NCI-H2227 (cell line): ENCODE data around the gene MARCHF2.

Experiments
- DNase-seq: peaks from one replicate; lab custom pipeline; 2025; ENCODE audit not compliant: unreplicated experiment; lab: John Stamatoyannopoulos, UW

MARCHF2 gene

DNA sequence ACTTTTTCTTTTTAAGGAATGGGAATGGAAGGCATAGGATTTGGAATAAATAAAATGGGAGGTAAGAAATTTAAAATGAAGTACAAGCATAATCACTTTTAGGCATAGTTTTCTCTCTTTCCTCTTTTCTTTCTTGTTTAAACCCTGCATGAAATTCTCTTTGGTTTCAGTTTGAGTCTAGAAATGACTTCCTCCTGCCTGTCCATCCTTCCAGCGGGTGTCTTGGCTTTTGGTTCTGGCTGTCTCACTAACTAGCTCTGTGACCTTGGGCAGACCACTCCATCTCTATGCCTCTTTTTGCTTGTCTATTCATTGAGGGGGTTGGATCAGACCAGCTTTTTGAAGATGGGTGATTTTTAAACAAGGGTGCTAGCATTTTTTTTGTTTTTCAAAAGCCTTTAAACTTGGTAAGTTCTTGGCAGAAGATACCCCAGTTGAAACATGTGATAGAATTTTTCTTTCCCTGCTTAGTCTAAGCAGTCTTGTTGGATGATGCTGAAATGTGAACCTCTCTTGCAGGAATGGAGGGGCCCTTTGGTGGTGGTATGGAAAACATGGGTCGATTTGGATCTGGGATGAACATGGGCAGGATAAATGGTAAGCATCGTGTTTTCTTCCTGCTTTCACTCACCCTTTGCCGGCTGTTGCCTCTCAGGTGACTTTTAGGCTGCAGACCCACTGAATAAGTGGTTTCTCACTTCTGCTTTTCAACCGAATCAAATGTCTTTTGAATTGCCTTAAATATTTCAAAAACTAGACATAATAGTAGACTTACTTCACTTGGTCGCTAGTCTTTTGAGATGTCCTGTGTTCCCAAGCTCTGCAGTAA is 60.8 kb downstream of the MARCHF2 start:
- no peak for DNase-seq

DNA sequence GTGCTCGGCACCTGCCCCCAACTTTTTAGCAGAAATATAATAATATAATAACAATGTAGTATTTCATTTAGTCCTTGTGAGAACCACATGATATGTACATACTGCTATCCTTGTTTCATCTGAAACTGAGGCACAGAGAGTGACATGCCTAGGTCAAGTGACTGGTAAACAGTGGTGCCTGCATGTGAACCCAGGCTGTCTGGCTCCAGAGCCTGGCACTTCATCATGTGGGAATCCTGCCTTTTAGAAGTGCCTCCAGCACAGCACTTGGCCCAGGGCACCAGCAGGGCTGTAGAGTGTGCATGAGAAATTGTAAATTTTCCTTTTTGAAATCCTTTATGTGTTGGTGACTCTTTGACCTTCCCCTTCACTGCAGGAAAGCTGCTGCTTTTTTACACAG is 61.9 kb downstream of the MARCHF2 start:
- no peak for DNase-seq

DNA sequence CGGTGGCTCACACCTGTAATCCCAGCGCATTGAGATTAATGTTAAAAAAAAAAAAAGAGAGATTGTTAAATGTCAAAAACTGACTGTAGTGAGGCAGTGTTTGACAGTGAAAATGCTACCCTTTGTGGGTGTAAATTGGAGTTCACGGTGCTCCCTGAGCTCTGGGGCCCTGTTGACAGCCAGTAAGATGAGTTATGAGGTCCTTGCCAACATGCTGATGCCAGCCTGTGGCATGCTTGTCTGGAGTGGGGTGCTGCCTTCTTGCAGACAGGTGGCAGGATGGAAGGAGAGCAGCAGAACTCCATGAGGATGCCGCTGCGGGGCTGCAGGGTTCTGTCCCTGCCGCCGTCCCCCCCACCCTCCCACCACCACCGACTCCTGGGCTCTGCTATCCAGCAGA is 63.4 kb downstream of the MARCHF2 start:
- DNase-seq = no peak

GRCh38 chr19:8477889-8478288 is 64.8 kb downstream of the MARCHF2 start:
- no peak for DNase-seq

- DNase-seq = no peak
These were observed 65.5 kb downstream of the MARCHF2 start for GRCh38 chr19:8478598-8478997.

DNA sequence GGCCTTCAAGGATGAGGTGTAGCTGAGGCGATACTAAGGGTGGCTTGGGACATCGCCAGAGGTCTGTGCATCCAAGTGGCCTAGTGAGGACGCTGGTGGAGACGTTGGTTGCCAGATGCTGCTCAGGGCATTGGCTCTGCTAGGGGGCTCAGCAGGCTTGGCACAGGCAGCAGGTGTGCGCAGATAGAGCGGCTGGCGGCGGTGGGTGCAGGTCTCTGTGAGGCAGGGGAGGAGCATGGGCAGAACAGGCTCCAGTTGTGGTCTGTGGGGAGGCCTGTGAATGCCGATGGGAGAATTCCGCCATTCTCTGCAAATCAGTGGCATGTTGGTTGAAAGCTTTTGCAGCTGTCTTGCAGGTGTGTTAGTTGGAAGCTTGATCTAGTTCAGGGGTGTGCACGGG is 68.1 kb downstream of the MARCHF2 start:
- no peak for DNase-seq

GRCh38 chr19:8481616-8482015 is 68.5 kb downstream of the MARCHF2 start:
- DNase-seq = no peak

GRCh38 chr19:8482696-8483095 is 69.6 kb downstream of the MARCHF2 start:
- no peak for DNase-seq

- DNase-seq = no peak
These were observed 70.1 kb downstream of the MARCHF2 start for GRCh38 chr19:8483165-8483564.

DNA sequence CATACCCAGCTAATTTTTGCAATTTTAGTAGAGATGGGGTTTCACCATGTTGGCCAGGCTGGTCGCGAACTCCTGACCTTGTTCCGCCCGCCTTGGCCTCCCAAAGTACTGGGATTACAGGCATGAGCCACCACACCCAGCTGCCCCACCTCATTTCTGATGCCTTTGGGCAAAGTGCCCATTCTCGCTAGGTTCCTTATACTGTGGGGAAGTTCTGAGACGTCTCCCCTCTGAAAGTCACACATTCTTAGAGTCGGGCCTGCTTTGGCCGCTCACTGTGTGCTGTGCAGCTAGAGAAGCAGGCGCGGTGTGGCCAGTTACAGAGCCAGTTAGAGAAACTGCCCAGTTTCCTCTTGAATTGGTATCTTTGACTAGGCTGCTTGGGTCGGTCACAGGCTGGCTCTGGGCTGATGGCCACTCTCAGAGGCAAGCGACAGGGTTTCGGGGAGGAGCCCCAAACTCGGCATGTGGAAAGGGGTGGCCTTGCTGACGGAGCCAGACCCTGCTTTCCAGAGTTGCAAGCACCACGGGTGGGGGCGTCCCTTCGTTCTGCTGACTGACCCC is 71.3 kb downstream of the MARCHF2 start:
- no peak for DNase-seq

DNA sequence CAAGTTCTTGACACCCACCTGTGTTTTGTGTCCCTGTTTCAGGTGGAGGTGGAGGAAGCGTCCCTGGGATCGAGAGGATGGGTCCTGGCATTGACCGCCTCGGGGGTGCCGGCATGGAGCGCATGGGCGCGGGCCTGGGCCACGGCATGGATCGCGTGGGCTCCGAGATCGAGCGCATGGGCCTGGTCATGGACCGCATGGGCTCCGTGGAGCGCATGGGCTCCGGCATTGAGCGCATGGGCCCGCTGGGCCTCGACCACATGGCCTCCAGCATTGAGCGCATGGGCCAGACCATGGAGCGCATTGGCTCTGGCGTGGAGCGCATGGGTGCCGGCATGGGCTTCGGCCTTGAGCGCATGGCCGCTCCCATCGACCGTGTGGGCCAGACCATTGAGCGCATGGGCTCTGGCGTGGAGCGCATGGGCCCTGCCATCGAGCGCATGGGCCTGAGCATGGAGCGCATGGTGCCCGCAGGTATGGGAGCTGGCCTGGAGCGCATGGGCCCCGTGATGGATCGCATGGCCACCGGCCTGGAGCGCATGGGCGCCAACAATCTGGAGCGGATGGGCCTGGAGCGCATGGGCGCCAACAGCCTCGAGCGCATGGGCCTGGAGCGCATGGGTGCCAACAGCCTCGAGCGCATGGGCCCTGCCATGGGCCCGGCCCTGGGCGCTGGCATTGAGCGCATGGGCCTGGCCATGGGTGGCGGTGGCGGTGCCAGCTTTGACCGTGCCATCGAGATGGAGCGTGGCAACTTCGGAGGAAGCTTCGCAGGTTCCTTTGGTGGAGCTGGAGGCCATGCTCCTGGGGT is 72.7 kb downstream of the MARCHF2 start:
- no peak for DNase-seq

- DNase-seq = no peak
These were observed 73.6 kb downstream of the MARCHF2 start for GRCh38 chr19:8486661-8487136.

- DNase-seq = no peak
These were observed 74.2 kb downstream of the MARCHF2 start for GRCh38 chr19:8487137-8487851.

- no peak for DNase-seq
These were observed 75.3 kb downstream of the MARCHF2 start for GRCh38 chr19:8488365-8488764.
